Stimulated activated CD8-positive, alpha-beta memory T cell treated with anti-CD3 and anti-CD28 coated beads, Interleukin-7, amount 100 ng/mL, for 48 hours (primary cell): ENCODE data around the gene RIMKLB.
"Not testable (repeated sequence)": the region's sequence is repeated elsewhere in the genome, so short reads cannot be mapped to it uniquely, and the experiment has no call there.

Source experiments
- DNase-seq, 2 donors: peaks; one replicate each; pipeline ENCODE4 v3.0.0-alpha.2; 2020; ENCODE audit warnings: low read depth in 1 of 2; ENCODE audit errors: extremely low read depth in 1 of 2

The RIMKLB gene

GRCh38 chr12:8813572-8814357, 116.0 kb downstream of the RIMKLB start:
- DNase-seq = no peak

- no peak for DNase-seq
These were observed 118.8 kb downstream of the RIMKLB start for GRCh38 chr12:8816448-8817050.

- DNase-seq = no peak
These were observed 120.1 kb downstream of the RIMKLB start for GRCh38 chr12:8817856-8818255.

- no peak for DNase-seq
These were observed 120.7 kb downstream of the RIMKLB start for GRCh38 chr12:8818526-8818925.

- DNase-seq = no peak
These were observed 121.8 kb downstream of the RIMKLB start for GRCh38 chr12:8819666-8819980.

GRCh38 chr12:8820676-8821407, 123.1 kb downstream of the RIMKLB start:
- not testable (repeated sequence) for DNase-seq

- DNase-seq = no peak
These were observed 123.8 kb downstream of the RIMKLB start for GRCh38 chr12:8821591-8821990.

- DNase-seq = no peak
These were observed 124.5 kb downstream of the RIMKLB start, which contains the start of gene A2ML1 for GRCh38 chr12:8822298-8822697. A2ML1 (plus strand) TSS chr12:8822621; CDS start chr12:8822652, 31 bp downstream.

- DNase-seq = no peak
These were observed 125.9 kb downstream of the RIMKLB start for GRCh38 chr12:8823565-8824300.

- no peak for DNase-seq
These were observed 129.9 kb downstream of the RIMKLB start for GRCh38 chr12:8827551-8828256.

GRCh38 chr12:8828257-8829124, 130.7 kb downstream of the RIMKLB start:
- no peak for DNase-seq

GRCh38 chr12:8829125-8829518, 131.3 kb downstream of the RIMKLB start:
- no peak for DNase-seq

GRCh38 chr12:8829621-8830020, 131.8 kb downstream of the RIMKLB start:
- no peak for DNase-seq

GRCh38 chr12:8831116-8831515, 133.3 kb downstream of the RIMKLB start:
- no peak for DNase-seq

GRCh38 chr12:8832500-8832899, 134.7 kb downstream of the RIMKLB start:
- DNase-seq = no peak
